PC-9 (cell line): ENCODE data around the gene NR3C1. TPM values are rescaled to one million over a fixed set of nuclear protein-coding genes. Genes with fewer than 3 reads are reported as not detected.

ENCODE experiments used
- BruUV-seq: library from RNA; stranded (reverse); fragments of 400-500 nt; replicated peaks from 2 replicates; lab custom pipeline; 2021; lab: Mats Ljungman, UMichigan
- CTCF ChIA-PET: fragments of 300-600 bp; sonication (Branson Sonifier 250); formaldehyde crosslinking; loops from one replicate; lab custom pipeline; 2022; ENCODE audit warnings: antibody characterized with exemption; lab: Charles Lee
- POLR2A ChIA-PET: fragments of 300-600 bp; sonication (Branson Sonifier 250); formaldehyde crosslinking; loops from one replicate; lab custom pipeline; 2022; ENCODE audit warnings: antibody characterized with exemption; ENCODE audit not compliant: unreplicated experiment; lab: Charles Lee
- DNase-seq, 2 experiments: peaks; one replicate each; pipeline versions ENCODE4 v3.0.0 to v3.0.0-alpha.2; 2015 to 2022; ENCODE audit warnings: mixed read lengths in 1 of 2
- H2AFZ ChIP-seq: fragments of 200-600 bp; sonication (generic); 2 replicates; pipeline ENCODE4 v1.8.1; 2017; ENCODE audit warnings: antibody characterized with exemption
- H3F3A ChIP-seq: fragments of 200-600 bp; sonication (generic); 2 replicates; pipeline ENCODE4 v1.8.1; 2017; ENCODE audit warnings: antibody characterized with exemption, mild to moderate bottlenecking, low read depth; ENCODE audit not compliant: insufficient read depth
- H3K27ac ChIP-seq: fragments of 200-600 bp; sonication (generic); 2 replicates; pipeline ENCODE4 v1.6.1; 2016; ENCODE audit warnings: mixed run types
- H3K27me3 ChIP-seq: fragments of 200-600 bp; sonication (generic); 2 replicates; pipeline ENCODE4 v1.6.1; 2016; ENCODE audit warnings: low read depth, mixed run types; ENCODE audit not compliant: insufficient read depth
- H3K36me3 ChIP-seq: fragments of 200-600 bp; sonication (generic); 2 replicates; pipeline ENCODE4 v1.6.1; 2016; ENCODE audit warnings: low read depth, mixed run types
- H3K4me1 ChIP-seq: fragments of 200-600 bp; sonication (generic); replicated peaks from 2 replicates; pipeline ENCODE4 v1.6.1; 2016; ENCODE audit warnings: mixed run types; ENCODE audit not compliant: insufficient read depth
- H3K4me2 ChIP-seq: fragments of 200-600 bp; sonication (generic); 2 replicates; pipeline ENCODE4 v1.6.1; 2017; ENCODE audit warnings: mixed run types
- H3K4me3 ChIP-seq: fragments of 200-600 bp; sonication (generic); 2 replicates; pipeline ENCODE4 v1.6.1; 2016; ENCODE audit warnings: mixed run types
- H3K79me2 ChIP-seq: fragments of 200-600 bp; sonication (generic); 2 replicates; pipeline ENCODE4 v1.6.1; 2017; ENCODE audit warnings: low read depth, mixed run types
- H3K9me2 ChIP-seq: fragments of 200-600 bp; sonication (generic); 2 replicates; pipeline ENCODE4 v1.8.1; 2017; ENCODE audit warnings: mild to moderate bottlenecking; ENCODE audit not compliant: insufficient read depth
- H3K9me3 ChIP-seq: fragments of 200-600 bp; sonication (generic); 2 replicates; pipeline ENCODE4 v1.8.1; 2016; ENCODE audit warnings: low read depth; ENCODE audit not compliant: insufficient read depth
- H4K20me1 ChIP-seq: fragments of 200-600 bp; sonication (generic); 2 replicates; pipeline ENCODE4 v1.8.1; 2017; ENCODE audit not compliant: insufficient read depth
- EZH2 ChIP-seq: fragments of 200-600 bp; sonication (generic); IDR thresholded peaks from 2 replicates; pipeline ENCODE4 v1.8.0; 2017; ENCODE audit warnings: antibody characterized with exemption, low read depth
- intact Hi-C: fragments of 100-400 bp; cut with micrococcal nuclease; formaldehyde crosslinking; loops from one replicate; pipeline ENCODE4 v1.10.0; 2022; ENCODE audit not compliant: unreplicated experiment
- total RNA-seq: library from RNA; stranded (reverse); gene quantifications from 2 replicates; pipeline ENCODE4 v1.2.3, GENCODE V29; 2021
- TF ChIP-seq, protein P1 (sequence below): fragments of 200-600 bp; sonication (generic); conservative IDR thresholded peaks from 2 replicates; pipeline ENCODE4 v1.6.1; 2017; ENCODE audit warnings: mixed run types, antibody characterized with exemption, mild to moderate bottlenecking, moderate library complexity

The NR3C1 gene
- total RNA-seq, 1 experiment from 2014 or later, result 52.8 TPM

DNA sequence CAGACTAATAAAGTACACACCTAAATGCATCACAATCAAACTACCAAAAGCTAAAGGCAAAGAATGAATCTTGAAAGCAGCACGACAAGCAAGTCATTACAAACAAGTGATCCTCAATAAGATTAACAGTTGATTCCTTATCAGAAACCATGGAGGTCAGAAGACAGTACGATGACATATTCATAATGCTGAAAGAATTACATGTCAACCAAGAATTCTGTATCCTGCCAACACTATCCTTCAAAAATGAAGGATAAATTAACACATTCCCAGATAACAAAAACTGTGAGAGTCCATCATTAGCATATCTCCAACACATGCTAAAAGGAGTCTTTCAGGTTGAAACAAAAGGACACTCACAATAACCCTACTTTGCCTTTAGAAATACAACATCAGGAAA lies 39.4 kb downstream of the NR3C1 start:
- Histone ChIP-seq H3K4me1 (no peaks in the 10 kb centered on the region), H3K27ac (no peak overlapping the region), H4K20me1 (peaks cover 3% of the 10 kb centered on the region), H3K27me3 (no peaks in the 10 kb centered on the region), H3K79me2 (peaks cover 41% of the 10 kb centered on the region), H3K36me3 (no peaks in the 10 kb centered on the region), H2AFZ (no peak overlapping the region), H3K9me2 (no peaks in the 10 kb centered on the region), H3F3A (no peaks in the 10 kb centered on the region), H3K4me2 (no peak overlapping the region), H3K4me3 (no peak overlapping the region), H3K9me3 (0 out of 2 replicates have a peak, but pooled peaks cover 10% of the 10 kb centered on the region)
- POLR2A ChIA-PET, result no interaction called here
- BruUV-seq, result no TSS peak
- CTCF ChIA-PET, result no interaction called here
- no peak for DNase-seq
- no peak for TF ChIP-seq EZH2
- TF ChIP-seq, protein P1, sequence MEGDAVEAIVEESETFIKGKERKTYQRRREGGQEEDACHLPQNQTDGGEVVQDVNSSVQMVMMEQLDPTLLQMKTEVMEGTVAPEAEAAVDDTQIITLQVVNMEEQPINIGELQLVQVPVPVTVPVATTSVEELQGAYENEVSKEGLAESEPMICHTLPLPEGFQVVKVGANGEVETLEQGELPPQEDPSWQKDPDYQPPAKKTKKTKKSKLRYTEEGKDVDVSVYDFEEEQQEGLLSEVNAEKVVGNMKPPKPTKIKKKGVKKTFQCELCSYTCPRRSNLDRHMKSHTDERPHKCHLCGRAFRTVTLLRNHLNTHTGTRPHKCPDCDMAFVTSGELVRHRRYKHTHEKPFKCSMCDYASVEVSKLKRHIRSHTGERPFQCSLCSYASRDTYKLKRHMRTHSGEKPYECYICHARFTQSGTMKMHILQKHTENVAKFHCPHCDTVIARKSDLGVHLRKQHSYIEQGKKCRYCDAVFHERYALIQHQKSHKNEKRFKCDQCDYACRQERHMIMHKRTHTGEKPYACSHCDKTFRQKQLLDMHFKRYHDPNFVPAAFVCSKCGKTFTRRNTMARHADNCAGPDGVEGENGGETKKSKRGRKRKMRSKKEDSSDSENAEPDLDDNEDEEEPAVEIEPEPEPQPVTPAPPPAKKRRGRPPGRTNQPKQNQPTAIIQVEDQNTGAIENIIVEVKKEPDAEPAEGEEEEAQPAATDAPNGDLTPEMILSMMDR, result no peak
- intact Hi-C loops, result no loop called here

DNA sequence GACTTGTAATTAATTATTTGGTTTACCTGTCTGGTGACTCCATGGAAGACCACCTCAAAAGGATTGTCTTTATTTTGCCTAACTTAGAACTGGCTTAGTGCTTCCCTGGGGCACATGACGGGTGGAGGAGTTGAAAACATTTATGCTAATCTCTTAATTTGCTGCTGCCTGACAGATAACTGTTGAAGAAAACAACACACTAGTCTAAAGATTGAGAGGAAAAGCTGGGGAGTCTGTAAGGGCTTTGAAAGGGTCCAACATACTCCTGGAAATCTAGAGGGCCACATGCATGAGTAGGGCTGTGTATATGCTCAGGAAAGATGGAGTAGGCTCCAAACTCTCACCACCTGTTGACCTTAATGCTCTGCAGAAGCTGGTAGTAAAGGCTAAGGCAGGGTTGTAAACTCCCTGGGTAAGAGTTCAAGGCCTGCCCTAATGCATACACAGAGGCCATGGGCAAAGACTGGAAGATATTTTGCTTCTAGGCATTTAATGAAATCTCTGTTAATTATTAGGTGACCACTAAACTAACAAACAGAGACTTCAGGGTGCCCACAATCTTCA lies 40.7 kb downstream of the NR3C1 start:
- peaks cover 51% of the 10 kb centered on the region for H3K79me2 ChIP-seq
- no TSS peak for BruUV-seq

DNA sequence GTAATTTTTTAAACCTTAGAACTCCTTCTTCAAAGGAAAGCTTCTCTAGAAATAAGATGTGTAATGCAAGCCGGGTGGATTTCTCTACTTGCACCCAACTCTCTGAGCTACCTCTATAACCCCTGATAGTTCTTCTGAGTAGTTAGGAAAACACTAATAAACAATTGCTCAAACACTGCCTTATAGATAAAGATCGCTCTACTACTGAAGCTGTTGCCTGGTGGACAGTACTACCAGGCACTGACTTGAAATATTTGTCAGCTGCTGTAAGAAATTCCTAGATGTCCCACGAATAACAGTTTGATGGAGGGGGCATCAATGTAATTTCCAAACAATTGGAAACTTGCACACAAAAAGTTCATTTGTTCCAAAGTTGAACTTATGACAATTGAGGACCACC lies 42.0 kb downstream of the NR3C1 start:
- ChIA-PET POLR2A (interaction anchor here (0.6 kb wide), 1 partner anchor 235 kb away, joined by 3 read pairs; no protein-coding TSS in a partner anchor), CTCF (interaction anchor here (0.7 kb wide), 1 partner anchor 199 kb away, joined by 8 read pairs; no protein-coding TSS in a partner anchor)
- H3K79me2 ChIP-seq, result peaks cover 50% of the 10 kb centered on the region
- H3K9me2 ChIP-seq, result no peaks in the 10 kb centered on the region
- H3F3A ChIP-seq, result no peaks in the 10 kb centered on the region
- H3K9me3 ChIP-seq, result 0 out of 2 replicates have a peak, but pooled peaks cover 10% of the 10 kb centered on the region
- no peaks in the 10 kb centered on the region; the same call in 1 of the 2 replicates for H4K20me1 ChIP-seq
- H3K27me3 ChIP-seq, result no peaks in the 10 kb centered on the region
- no peak for TF ChIP-seq EZH2
- TF ChIP-seq, protein P1, result no peak
- no TSS peak for BruUV-seq
- H3K4me2 ChIP-seq, result no peak overlapping the region
- H3K4me3 ChIP-seq, result no peak overlapping the region
- DNase-seq, result no peak
- H3K36me3 ChIP-seq, result no peaks in the 10 kb centered on the region
- no peak overlapping the region for H2AFZ ChIP-seq
- no peak overlapping the region for H3K27ac ChIP-seq
- intact Hi-C loops, result no loop called here
- H3K4me1 ChIP-seq, result peaks cover 7% of the 10 kb centered on the region

More for the DNA sequence above, 40.7 kb downstream of the NR3C1 start:
- H3K4me1 ChIP-seq, result no peaks in the 10 kb centered on the region
- TF ChIP-seq, protein P1, result no peak
- no peak for TF ChIP-seq EZH2
- no peaks in the 10 kb centered on the region for H3K9me2 ChIP-seq
- no peaks in the 10 kb centered on the region for H3K27me3 ChIP-seq
- peaks cover 3% of the 10 kb centered on the region; the same call in 1 of the 2 replicates for H4K20me1 ChIP-seq
- ChIA-PET CTCF (no interaction called here), POLR2A (no interaction called here)
- no peak overlapping the region for H3K27ac ChIP-seq
- no peak overlapping the region for H3K4me2 ChIP-seq
- intact Hi-C loops, result no loop called here
- no peaks in the 10 kb centered on the region for H3K36me3 ChIP-seq
- DNase-seq, result no peak
- H2AFZ ChIP-seq, result no peak overlapping the region
- H3F3A ChIP-seq, result no peaks in the 10 kb centered on the region
- 0 out of 2 replicates have a peak, but pooled peaks cover 10% of the 10 kb centered on the region for H3K9me3 ChIP-seq
- H3K4me3 ChIP-seq, result no peak overlapping the region
